HepG2 (cell line): ENCODE data around the gene EEA1. TPM values are rescaled to one million over a fixed set of nuclear protein-coding genes. Genes with fewer than 3 reads are reported as not detected.

Source experiments
- FOXA1 ChIP-seq, 2 experiments: fragments of 450-650 bp in 1 of 2; sonication (generic) in 1 of 2; formaldehyde crosslinking in 1 of 2; IDR thresholded peaks; 2 replicates each; pipeline versions ENCODE4 v1.4.0 to v1.6.1; 2016 to 2020; ENCODE audit warnings: missing genetic modification reagents in 1 of 2
- GZF1 ChIP-seq: sonication (generic); formaldehyde crosslinking; IDR thresholded peaks from 2 replicates; pipeline ENCODE4 v1.5.1; 2020; ENCODE audit warnings: mild to moderate bottlenecking, missing genetic modification reagents
- KAT8 ChIP-seq: IDR thresholded peaks from 2 replicates; pipeline ENCODE4 v1.6.1; 2016; ENCODE audit warnings: missing genetic modification reagents, missing compliant biosample characterization
- NFE2L2 ChIP-seq: fragments of 150-350 bp; IDR thresholded peaks from 2 replicates; pipeline ENCODE4 v1.6.1; 2014; ENCODE audit warnings: low read length
- RBAK ChIP-seq: sonication (generic); formaldehyde crosslinking; IDR thresholded peaks from 2 replicates; pipeline ENCODE4 v1.5.1; 2020; ENCODE audit warnings: mild to moderate bottlenecking, missing genetic modification reagents
- USF2 ChIP-seq, 2 experiments: sonication (generic) in 1 of 2; formaldehyde crosslinking in 1 of 2; IDR thresholded peaks; 2 replicates each; pipeline versions ENCODE4 v1.5.1 to v1.6.1; 2011 to 2020; ENCODE audit warnings: borderline replicate concordance in 1 of 2, low read depth in 1 of 2, low read length in 1 of 2, mild to moderate bottlenecking in 1 of 2, missing genetic modification reagents in 1 of 2, moderate library complexity in 1 of 2
- ZHX1 ChIP-seq: sonication (generic); formaldehyde crosslinking; IDR thresholded peaks from 2 replicates; pipeline ENCODE4 v1.8.1; 2022; ENCODE audit warnings: low read depth, mild to moderate bottlenecking, missing genetic modification reagents
- ZNF230 ChIP-seq: sonication (generic); formaldehyde crosslinking; IDR thresholded peaks from 2 replicates; pipeline ENCODE4 v1.4.0; 2020; ENCODE audit warnings: mild to moderate bottlenecking, missing genetic modification reagents
- ZNF251 ChIP-seq: sonication (generic); formaldehyde crosslinking; IDR thresholded peaks from 2 replicates; pipeline ENCODE4 v1.9.0; 2021; ENCODE audit warnings: mild to moderate bottlenecking, missing genetic modification reagents
- ZNF331 ChIP-seq: sonication (generic); formaldehyde crosslinking; IDR thresholded peaks from 2 replicates; pipeline ENCODE4 v1.4.0; 2020; ENCODE audit warnings: missing genetic modification reagents
- ZNF407 ChIP-seq: sonication (generic); formaldehyde crosslinking; IDR thresholded peaks from one replicate; pipeline ENCODE4 v1.5.1; 2020; ENCODE audit warnings: mild to moderate bottlenecking, missing genetic modification reagents; ENCODE audit errors: not compliant biosample characterization
- ZNF530 ChIP-seq: sonication (generic); formaldehyde crosslinking; IDR thresholded peaks from 2 replicates; pipeline ENCODE4 v1.5.0; 2020; ENCODE audit warnings: low read depth, mild to moderate bottlenecking, missing genetic modification reagents
- polyA plus RNA-seq, 8 experiments: library from polyadenylated mRNA; depleted of rRNA in 3 of 8; stranded (reverse) in 7 of 8; unstranded in 1 of 8; fragments of >200 nt; fragmentation: Illumina TruSeq in 4 of 8; extraction: Trizol in 4 of 8; gene quantifications; 2 replicates each; pipeline versions ENCODE4 v1.2.1 to v1.2.3, GENCODE V29; 2011 to 2016; ENCODE audit warnings: low read depth in 4 of 8, missing spikeins in 1 of 8, mixed read lengths in 1 of 8; ENCODE audit not compliant: insufficient read depth in 1 of 8
- total RNA-seq, 5 experiments: library from RNA; depleted of rRNA; stranded (reverse); fragments of >200 nt; fragmentation: Illumina TruSeq; extraction: Trizol; gene quantifications; 2 replicates each; pipeline ENCODE4 v1.2.3, GENCODE V29; 2016; ENCODE audit warnings: low read depth in 1 of 5

The EEA1 gene
- total and polyA plus RNA-seq, 2 of the 13 experiments (the other 11 are each of a cell fraction or from before 2014, with no cell fraction given) = 5.0 to 19.3 TPM

- TF ChIP-seq ZNF407 (CRISPR knock-in tag) (no peak), FOXA1 (IDR thresholded peaks at IDR 0.05) (peak; percentile 88), FOXA1 (CRISPR knock-in tag; IDR thresholded peaks at IDR 0.05) (peak; percentile 69; the same call in 1 of the 2 replicates), ZHX1 (CRISPR knock-in tag) (no peak), NFE2L2 (no peak), ZNF251 (CRISPR knock-in tag) (no peak), KAT8 (CRISPR knock-in tag) (0 out of 2 replicates have a peak, but pooled peaks have one; percentile 19), RBAK (CRISPR knock-in tag) (no peak; the same call in 1 of the 2 replicates), ZNF230 (peak; percentile 65; the same call in 1 of the 2 replicates), GZF1 (CRISPR knock-in tag) (no peak), USF2 (IDR thresholded peaks at IDR 0.05; ENCODE audit: low read depth, low read length) (no peak), USF2 (CRISPR knock-in tag; IDR thresholded peaks at IDR 0.05; ENCODE audit: borderline replicate concordance) (no peak), ZNF331 (CRISPR knock-in tag) (peak; percentile 59), ZNF530 (no peak)
Observed at GRCh38 chr12:92945659-92946220, 16.6 kb upstream of the EEA1 start (continued).
